ENCODE measurements around the gene GMEB2.
"Not testable (repeated sequence)": the region's sequence is repeated elsewhere in the genome, so short reads cannot be mapped to it uniquely, and the experiment has no call there.

GRCh38 chr20:63601679-63602078 is 25.2 kb downstream of the GMEB2 start:
- TF ChIP-seq, protein P1, sequence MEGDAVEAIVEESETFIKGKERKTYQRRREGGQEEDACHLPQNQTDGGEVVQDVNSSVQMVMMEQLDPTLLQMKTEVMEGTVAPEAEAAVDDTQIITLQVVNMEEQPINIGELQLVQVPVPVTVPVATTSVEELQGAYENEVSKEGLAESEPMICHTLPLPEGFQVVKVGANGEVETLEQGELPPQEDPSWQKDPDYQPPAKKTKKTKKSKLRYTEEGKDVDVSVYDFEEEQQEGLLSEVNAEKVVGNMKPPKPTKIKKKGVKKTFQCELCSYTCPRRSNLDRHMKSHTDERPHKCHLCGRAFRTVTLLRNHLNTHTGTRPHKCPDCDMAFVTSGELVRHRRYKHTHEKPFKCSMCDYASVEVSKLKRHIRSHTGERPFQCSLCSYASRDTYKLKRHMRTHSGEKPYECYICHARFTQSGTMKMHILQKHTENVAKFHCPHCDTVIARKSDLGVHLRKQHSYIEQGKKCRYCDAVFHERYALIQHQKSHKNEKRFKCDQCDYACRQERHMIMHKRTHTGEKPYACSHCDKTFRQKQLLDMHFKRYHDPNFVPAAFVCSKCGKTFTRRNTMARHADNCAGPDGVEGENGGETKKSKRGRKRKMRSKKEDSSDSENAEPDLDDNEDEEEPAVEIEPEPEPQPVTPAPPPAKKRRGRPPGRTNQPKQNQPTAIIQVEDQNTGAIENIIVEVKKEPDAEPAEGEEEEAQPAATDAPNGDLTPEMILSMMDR (IDR thresholded peaks at IDR 0.05): not testable (repeated sequence)
- TF ChIP-seq POLR2A (IDR thresholded peaks at IDR 0.05): not testable (repeated sequence)

All from right lobe of liver (tissue), 4 donors.